GM12878 (cell line): Measurements from ENCODE around the gene SPEG. TPM values are rescaled to one million over a fixed set of nuclear protein-coding genes. Genes with fewer than 3 reads are reported as not detected.

Source experiments
- ATF7 ChIP-seq: fragments of 450-650 bp; IDR thresholded peaks from 2 replicates; pipeline ENCODE4 v1.6.1; 2016; ENCODE audit warnings: low read depth, mild to moderate bottlenecking
- EP300 ChIP-seq, 2 experiments: fragments of 150-350 bp in 1 of 2; IDR thresholded peaks; 2 replicates each; pipeline ENCODE4 v1.6.1; 2011 to 2012; ENCODE audit warnings: low read depth in 2 of 2, low read length in 2 of 2, borderline replicate concordance in 1 of 2, improper control_type of control experiment in 1 of 2, inconsistent platforms in 1 of 2; ENCODE audit not compliant: control insufficient read depth in 1 of 2
- EZH2 ChIP-seq: IDR thresholded peaks from 2 replicates; pipeline ENCODE4 v1.6.1; 2012; ENCODE audit warnings: low read depth, mild to moderate bottlenecking, control low read depth, inconsistent platforms, low read length, borderline replicate concordance; ENCODE audit not compliant: control insufficient read depth
- HCFC1 ChIP-seq: fragments of 150-350 bp; IDR thresholded peaks from 2 replicates; pipeline ENCODE4 v1.6.1; 2014; ENCODE audit warnings: low read length
- JUND ChIP-seq: IDR thresholded peaks from 2 replicates; pipeline ENCODE4 v1.6.1; 2012; ENCODE audit warnings: low read depth, mild to moderate bottlenecking, low read length, improper control_type of control experiment, moderate library complexity
- MXI1 ChIP-seq: fragments of 150-350 bp; IDR thresholded peaks from 2 replicates; pipeline ENCODE4 v1.6.1; 2011; ENCODE audit warnings: low read depth, mild to moderate bottlenecking, inconsistent platforms, low read length, improper control_type of control experiment
- NFYA ChIP-seq: IDR thresholded peaks from 2 replicates; pipeline ENCODE4 v1.6.1; 2011; ENCODE audit warnings: low read depth, mild to moderate bottlenecking, low read length, improper control_type of control experiment, borderline replicate concordance
- POLR2AphosphoS5 ChIP-seq: IDR thresholded peaks from 2 replicates; pipeline ENCODE4 v1.6.1; 2011; ENCODE audit warnings: mild to moderate bottlenecking, low read length, inconsistent platforms
- RCOR1 ChIP-seq: conservative IDR thresholded peaks from 2 replicates; pipeline ENCODE4 v1.6.1; 2012; ENCODE audit warnings: low read depth, low read length, improper control_type of control experiment
- RFX5 ChIP-seq: IDR thresholded peaks from 2 replicates; pipeline ENCODE4 v1.6.1; 2011; ENCODE audit warnings: low read depth, low read length, improper control_type of control experiment
- TBL1XR1 ChIP-seq: IDR thresholded peaks from 2 replicates; pipeline ENCODE4 v1.6.1; 2012; ENCODE audit warnings: low read depth, low read length, improper control_type of control experiment
- YBX1 ChIP-seq: fragments of 450-650 bp; IDR thresholded peaks from 2 replicates; pipeline ENCODE4 v1.6.1; 2016; ENCODE audit warnings: antibody characterized with exemption
- YY1 ChIP-seq: IDR thresholded peaks from 2 replicates; pipeline ENCODE4 v1.6.1; 2011; ENCODE audit warnings: low read depth, mild to moderate bottlenecking, low read length
- ZNF24 ChIP-seq: fragments of 450-650 bp; IDR thresholded peaks from 2 replicates; pipeline ENCODE4 v1.6.1; 2017; ENCODE audit warnings: antibody characterized with exemption, mild to moderate bottlenecking
- polyA plus RNA-seq, 11 experiments: library from polyadenylated mRNA; depleted of rRNA in 4 of 11; unstranded in 6 of 11; stranded (reverse) in 5 of 11; fragments of >200 nt; fragmentation: Nextera tagmentation in 4 of 11; fragmentation: Illumina TruSeq in 1 of 11; extraction: Ambion mirVana in 4 of 11; extraction: Trizol in 1 of 11; gene quantifications; 1 replicate in 1 of 11; 2 replicates in 10 of 11; pipeline versions ENCODE4 v1.2.1 to v1.2.3, GENCODE V29; 2011 to 2016; ENCODE audit warnings: inconsistent platforms in 2 of 11, missing spikeins in 2 of 11, low read depth in 1 of 11
- total RNA-seq, 4 experiments: library from RNA; depleted of rRNA in 3 of 4; stranded (reverse); fragments of >200 nt in 3 of 4; fragmentation: Illumina TruSeq in 1 of 4; extraction: Trizol in 1 of 4; gene quantifications; 2 replicates each; pipeline versions ENCODE4 v1.2.1 to v1.2.3, GENCODE V29; 2013 to 2021
- TF ChIP-seq, protein P1 (sequence below): fragments of 450-650 bp; formaldehyde crosslinking; IDR thresholded peaks from 2 replicates; pipeline ENCODE4 v1.5.0; 2022; ENCODE audit warnings: mild to moderate bottlenecking, missing genetic modification characterization
- TF ChIP-seq, protein P2 (sequence below): fragments of 450-650 bp; IDR thresholded peaks from 2 replicates; pipeline ENCODE4 v1.6.1; 2017; ENCODE audit warnings: mild to moderate bottlenecking, low read depth, inconsistent platforms; ENCODE audit not compliant: poor library complexity, severe bottlenecking
- TF ChIP-seq, protein P3 (sequence below): IDR thresholded peaks from 2 replicates; pipeline ENCODE4 v1.6.1; 2012; ENCODE audit warnings: improper control_type of control experiment, low read depth, low read length; ENCODE audit not compliant: insufficient replicate concordance

Gene SPEG
- total and polyA plus RNA-seq, 10 of the 15 experiments (the other 5 are each of a cell fraction or from before 2014, with no cell fraction given) = 0.03 to 0.28 TPM; not detected in 8

DNA sequence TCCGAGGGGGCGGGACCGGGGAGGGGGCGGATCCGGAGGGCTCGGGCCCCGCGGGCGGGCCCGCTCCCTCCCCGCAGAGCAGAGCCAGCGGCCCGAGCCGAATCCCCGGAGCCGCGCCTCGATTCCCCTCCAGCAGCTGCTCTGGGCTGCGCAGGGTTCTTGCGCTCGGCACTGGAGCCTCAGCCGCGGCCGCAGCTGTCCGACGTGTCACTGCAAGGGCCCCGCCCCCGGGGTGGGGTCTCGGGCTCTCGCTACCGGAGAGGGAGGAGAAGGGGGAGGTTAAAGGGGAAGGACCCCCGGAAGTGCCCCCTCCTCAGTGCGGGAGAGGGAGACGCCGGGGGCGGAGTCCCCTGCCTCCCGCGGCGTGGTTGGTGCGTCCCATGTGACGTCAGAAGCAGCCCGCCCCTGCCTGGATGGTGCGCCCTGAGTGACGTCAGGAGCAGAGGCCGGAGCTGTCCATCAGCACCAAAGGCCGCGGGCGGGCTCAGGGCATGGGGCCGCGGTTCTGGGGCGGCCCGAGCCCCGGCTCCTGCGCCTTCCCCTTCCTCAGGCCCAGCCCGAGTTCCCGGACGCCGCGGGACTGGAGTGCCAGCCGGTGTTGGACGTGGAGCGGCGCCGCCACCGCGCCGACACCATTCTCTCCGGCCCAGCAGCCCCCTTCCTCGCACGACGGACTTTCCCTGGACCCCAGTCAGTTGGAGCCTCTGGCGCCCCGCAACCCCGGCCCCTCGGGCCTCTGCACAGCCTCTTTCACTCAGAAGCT lies 109.1 kb downstream of the SPEG start, which contains the start of the genes CHPF and TMEM198 (continued):
- TF ChIP-seq TBL1XR1 = 0 out of 2 replicates have a peak, but pooled peaks have one; percentile 26
- no peak for TF ChIP-seq YBX1
- no peak for TF ChIP-seq EZH2
- no peak for TF ChIP-seq ZNF24
- no peak for TF ChIP-seq YY1
- TF ChIP-seq JUND = peak; percentile 77; the same call in 1 of the 2 replicates
- TF ChIP-seq, protein P1, sequence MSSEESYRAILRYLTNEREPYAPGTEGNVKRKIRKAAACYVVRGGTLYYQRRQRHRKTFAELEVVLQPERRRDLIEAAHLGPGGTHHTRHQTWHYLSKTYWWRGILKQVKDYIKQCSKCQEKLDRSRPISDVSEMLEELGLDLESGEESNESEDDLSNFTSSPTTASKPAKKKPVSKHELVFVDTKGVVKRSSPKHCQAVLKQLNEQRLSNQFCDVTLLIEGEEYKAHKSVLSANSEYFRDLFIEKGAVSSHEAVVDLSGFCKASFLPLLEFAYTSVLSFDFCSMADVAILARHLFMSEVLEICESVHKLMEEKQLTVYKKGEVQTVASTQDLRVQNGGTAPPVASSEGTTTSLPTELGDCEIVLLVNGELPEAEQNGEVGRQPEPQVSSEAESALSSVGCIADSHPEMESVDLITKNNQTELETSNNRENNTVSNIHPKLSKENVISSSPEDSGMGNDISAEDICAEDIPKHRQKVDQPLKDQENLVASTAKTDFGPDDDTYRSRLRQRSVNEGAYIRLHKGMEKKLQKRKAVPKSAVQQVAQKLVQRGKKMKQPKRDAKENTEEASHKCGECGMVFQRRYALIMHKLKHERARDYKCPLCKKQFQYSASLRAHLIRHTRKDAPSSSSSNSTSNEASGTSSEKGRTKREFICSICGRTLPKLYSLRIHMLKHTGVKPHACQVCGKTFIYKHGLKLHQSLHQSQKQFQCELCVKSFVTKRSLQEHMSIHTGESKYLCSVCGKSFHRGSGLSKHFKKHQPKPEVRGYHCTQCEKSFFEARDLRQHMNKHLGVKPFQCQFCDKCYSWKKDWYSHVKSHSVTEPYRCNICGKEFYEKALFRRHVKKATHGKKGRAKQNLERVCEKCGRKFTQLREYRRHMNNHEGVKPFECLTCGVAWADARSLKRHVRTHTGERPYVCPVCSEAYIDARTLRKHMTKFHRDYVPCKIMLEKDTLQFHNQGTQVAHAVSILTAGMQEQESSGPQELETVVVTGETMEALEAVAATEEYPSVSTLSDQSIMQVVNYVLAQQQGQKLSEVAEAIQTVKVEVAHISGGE = no peak
- TF ChIP-seq HCFC1 = no peak; the same call in 1 of the 2 replicates
- peak; percentile 75; the same call in 1 of the 2 replicates for TF ChIP-seq RFX5
- no peak for TF ChIP-seq POLR2AphosphoS5
- peak; percentile 71 for TF ChIP-seq MXI1
- TF ChIP-seq ATF7 = peak; percentile 96
- no peak for TF ChIP-seq EP300 (IDR thresholded peaks at IDR 0.05; ENCODE audit: borderline replicate concordance in 1 of 2, control insufficient read depth in 1 of 2, low read depth in 2 of 2, low read length in 2 of 2)
- TF ChIP-seq RCOR1 = 0 out of 2 replicates have a peak, but pooled peaks have one; percentile 24
- TF ChIP-seq NFYA = no peak
- TF ChIP-seq, protein P2, sequence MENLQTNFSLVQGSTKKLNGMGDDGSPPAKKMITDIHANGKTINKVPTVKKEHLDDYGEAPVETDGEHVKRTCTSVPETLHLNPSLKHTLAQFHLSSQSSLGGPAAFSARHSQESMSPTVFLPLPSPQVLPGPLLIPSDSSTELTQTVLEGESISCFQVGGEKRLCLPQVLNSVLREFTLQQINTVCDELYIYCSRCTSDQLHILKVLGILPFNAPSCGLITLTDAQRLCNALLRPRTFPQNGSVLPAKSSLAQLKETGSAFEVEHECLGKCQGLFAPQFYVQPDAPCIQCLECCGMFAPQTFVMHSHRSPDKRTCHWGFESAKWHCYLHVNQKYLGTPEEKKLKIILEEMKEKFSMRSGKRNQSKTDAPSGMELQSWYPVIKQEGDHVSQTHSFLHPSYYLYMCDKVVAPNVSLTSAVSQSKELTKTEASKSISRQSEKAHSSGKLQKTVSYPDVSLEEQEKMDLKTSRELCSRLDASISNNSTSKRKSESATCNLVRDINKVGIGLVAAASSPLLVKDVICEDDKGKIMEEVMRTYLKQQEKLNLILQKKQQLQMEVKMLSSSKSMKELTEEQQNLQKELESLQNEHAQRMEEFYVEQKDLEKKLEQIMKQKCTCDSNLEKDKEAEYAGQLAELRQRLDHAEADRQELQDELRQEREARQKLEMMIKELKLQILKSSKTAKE = no peak
- TF ChIP-seq, protein P3, sequence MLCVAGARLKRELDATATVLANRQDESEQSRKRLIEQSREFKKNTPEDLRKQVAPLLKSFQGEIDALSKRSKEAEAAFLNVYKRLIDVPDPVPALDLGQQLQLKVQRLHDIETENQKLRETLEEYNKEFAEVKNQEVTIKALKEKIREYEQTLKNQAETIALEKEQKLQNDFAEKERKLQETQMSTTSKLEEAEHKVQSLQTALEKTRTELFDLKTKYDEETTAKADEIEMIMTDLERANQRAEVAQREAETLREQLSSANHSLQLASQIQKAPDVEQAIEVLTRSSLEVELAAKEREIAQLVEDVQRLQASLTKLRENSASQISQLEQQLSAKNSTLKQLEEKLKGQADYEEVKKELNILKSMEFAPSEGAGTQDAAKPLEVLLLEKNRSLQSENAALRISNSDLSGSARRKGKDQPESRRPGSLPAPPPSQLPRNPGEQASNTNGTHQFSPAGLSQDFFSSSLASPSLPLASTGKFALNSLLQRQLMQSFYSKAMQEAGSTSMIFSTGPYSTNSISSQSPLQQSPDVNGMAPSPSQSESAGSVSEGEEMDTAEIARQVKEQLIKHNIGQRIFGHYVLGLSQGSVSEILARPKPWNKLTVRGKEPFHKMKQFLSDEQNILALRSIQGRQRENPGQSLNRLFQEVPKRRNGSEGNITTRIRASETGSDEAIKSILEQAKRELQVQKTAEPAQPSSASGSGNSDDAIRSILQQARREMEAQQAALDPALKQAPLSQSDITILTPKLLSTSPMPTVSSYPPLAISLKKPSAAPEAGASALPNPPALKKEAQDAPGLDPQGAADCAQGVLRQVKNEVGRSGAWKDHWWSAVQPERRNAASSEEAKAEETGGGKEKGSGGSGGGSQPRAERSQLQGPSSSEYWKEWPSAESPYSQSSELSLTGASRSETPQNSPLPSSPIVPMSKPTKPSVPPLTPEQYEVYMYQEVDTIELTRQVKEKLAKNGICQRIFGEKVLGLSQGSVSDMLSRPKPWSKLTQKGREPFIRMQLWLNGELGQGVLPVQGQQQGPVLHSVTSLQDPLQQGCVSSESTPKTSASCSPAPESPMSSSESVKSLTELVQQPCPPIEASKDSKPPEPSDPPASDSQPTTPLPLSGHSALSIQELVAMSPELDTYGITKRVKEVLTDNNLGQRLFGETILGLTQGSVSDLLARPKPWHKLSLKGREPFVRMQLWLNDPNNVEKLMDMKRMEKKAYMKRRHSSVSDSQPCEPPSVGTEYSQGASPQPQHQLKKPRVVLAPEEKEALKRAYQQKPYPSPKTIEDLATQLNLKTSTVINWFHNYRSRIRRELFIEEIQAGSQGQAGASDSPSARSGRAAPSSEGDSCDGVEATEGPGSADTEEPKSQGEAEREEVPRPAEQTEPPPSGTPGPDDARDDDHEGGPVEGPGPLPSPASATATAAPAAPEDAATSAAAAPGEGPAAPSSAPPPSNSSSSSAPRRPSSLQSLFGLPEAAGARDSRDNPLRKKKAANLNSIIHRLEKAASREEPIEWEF = no peak
